Fibroblast of the aortic adventitia (primary cell): Measurements from ENCODE around the gene SPAM1. TPM values are rescaled to one million over a fixed set of nuclear protein-coding genes. Genes with fewer than 3 reads are reported as not detected.
"Not testable (repeated sequence)": the region's sequence is repeated elsewhere in the genome, so short reads cannot be mapped to it uniquely, and the experiment has no call there.

Source experiments
- DNase-seq: peaks from one replicate; pipeline ENCODE4 v3.0.0-alpha.2; 2010; ENCODE audit warnings: low read depth
- H3K4me3 ChIP-seq: 2 replicates; pipeline ENCODE4 v1.5.1; 2011; ENCODE audit warnings: low read depth, mild to moderate bottlenecking, control low read depth, low read length, moderate library complexity
- CTCF ChIP-seq: IDR thresholded peaks from 2 replicates; pipeline ENCODE4 v1.5.1; 2011; ENCODE audit warnings: mild to moderate bottlenecking, low read length, control low read depth, inconsistent platforms; ENCODE audit not compliant: insufficient read depth
- total RNA-seq: library from RNA; depleted of rRNA; stranded (reverse); fragments of >200 nt; gene quantifications from 2 replicates; pipeline ENCODE4 v1.2.3, GENCODE V29; 2012; ENCODE audit warnings: low replicate concordance

SPAM1 gene
- total RNA-seq, result not detected in 2 replicates

- H3K4me3 ChIP-seq, result no peak within 1 kb of the TSS
- TF ChIP-seq CTCF, result no peak
- no peak for DNase-seq
These were observed at the start of gene SPAM1 for GRCh38 chr7:123924941-123925340. SPAM1 (plus strand) TSS chr7:123925241; CDS start chr7:123953571, 28,330 bp downstream.

- TF ChIP-seq CTCF, result no peak
These were observed 48.3 kb upstream of the SPAM1 start for GRCh38 chr7:123876557-123877256.

GRCh38 chr7:123879628-123880027, 45.4 kb upstream of the SPAM1 start:
- DNase-seq, result no peak
- TF ChIP-seq CTCF, result no peak
- H3K4me3 ChIP-seq, result no peak overlapping the region

More at GRCh38 chr7:123876557-123877256, 48.3 kb upstream of the SPAM1 start:
- H3K4me3 ChIP-seq, result no peak overlapping the region
- DNase-seq, result no peak

- no peak for TF ChIP-seq CTCF
- no peak for DNase-seq
- no peak overlapping the region for H3K4me3 ChIP-seq
These were observed 43.7 kb upstream of the SPAM1 start for GRCh38 chr7:123881300-123881699.

- no peak for DNase-seq
- TF ChIP-seq CTCF, result no peak
- H3K4me3 ChIP-seq, result no peak overlapping the region
These were observed 41.9 kb upstream of the SPAM1 start for GRCh38 chr7:123883154-123883553.

GRCh38 chr7:123888192-123888591, 36.8 kb upstream of the SPAM1 start:
- DNase-seq, result no peak
- no peak for TF ChIP-seq CTCF
- no peak overlapping the region for H3K4me3 ChIP-seq

GRCh38 chr7:123894753-123895152, 30.3 kb upstream of the SPAM1 start:
- DNase-seq, H3K4me3 ChIP-seq: not testable (repeated sequence)
